ENCODE data around the gene UNKL. TPM values are rescaled to one million over a fixed set of nuclear protein-coding genes. Genes with fewer than 3 reads are reported as not detected.
A peak's percentile ranks its signal among the peaks of the same experiment; 100 is the strongest.

The UNKL gene
- total RNA-seq, 3 donors from 2014 or later (not counting 1 experiment from before 2014, with no cell fraction given) = 114 to 130 (median 127) TPM

DNA sequence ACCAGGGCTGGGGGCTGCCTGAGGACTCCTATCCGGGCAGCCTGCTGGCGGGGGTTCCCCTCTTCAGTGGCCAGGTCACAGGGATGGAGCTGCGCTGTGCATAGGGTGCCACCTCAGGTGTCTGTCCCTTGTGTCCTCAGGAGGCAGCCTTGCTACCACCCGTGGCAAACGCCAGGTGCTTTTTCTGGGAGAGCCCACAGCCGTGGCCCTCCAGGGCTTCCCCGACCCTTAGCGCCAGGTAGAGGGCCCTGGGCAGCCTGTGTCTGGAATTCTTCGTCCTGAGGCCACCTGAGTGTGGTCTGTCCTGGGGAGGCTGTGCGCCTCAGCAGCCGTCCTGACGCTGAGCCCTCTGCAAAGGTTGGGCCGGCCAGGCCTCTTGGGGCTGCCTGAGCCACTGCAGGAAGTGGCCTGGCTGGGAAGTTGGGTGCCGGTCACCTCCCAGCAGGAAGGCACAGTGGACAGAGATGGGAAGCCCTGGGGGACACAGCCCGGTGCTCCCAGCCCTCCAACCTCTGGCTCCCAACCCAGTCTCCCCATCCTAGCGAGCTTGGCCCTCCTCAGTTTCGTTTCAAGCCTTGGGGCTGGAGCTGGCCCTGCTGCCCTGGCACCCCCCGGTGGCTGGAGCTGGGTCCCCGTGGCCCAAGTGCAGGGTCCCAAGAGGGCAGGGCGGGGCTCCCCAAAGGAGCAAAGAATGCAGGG lies 88.7 kb downstream of the UNKL start:
- peak overlapping the region; percentile 45 for H3K27ac ChIP-seq (ENCODE audit: low read length)
- no peak for DNase-seq
- ATAC-seq = peak in 2 of 3 donors; percentile 7 to 17
- WGBS (ENCODE audit: insufficient coverage) = 87% methylated on average over 20 of the region's 20 CpGs
- Mint-ChIP-seq H3K9me3 (no peaks in the 10 kb centered on the region), H3K27ac (no peak overlapping the region), H3K4me1 (no peaks in the 10 kb centered on the region), H3K36me3 (no peaks in the 10 kb centered on the region), H3K27me3 (ENCODE audit: low read depth in 2 of 2) (no peaks in the 10 kb centered on the region), H3K4me3 (no peak overlapping the region)
- intact Hi-C loops (cut with micrococcal nuclease) = no loop called here
- H3K4me1 ChIP-seq (ENCODE audit: control insufficient read depth, insufficient read depth, low read length) = peaks cover 6% of the 10 kb centered on the region
- H3K27me3 ChIP-seq (ENCODE audit: control insufficient read depth, insufficient read depth, low read length) = no peaks in the 10 kb centered on the region
- TF ChIP-seq, protein P1, sequence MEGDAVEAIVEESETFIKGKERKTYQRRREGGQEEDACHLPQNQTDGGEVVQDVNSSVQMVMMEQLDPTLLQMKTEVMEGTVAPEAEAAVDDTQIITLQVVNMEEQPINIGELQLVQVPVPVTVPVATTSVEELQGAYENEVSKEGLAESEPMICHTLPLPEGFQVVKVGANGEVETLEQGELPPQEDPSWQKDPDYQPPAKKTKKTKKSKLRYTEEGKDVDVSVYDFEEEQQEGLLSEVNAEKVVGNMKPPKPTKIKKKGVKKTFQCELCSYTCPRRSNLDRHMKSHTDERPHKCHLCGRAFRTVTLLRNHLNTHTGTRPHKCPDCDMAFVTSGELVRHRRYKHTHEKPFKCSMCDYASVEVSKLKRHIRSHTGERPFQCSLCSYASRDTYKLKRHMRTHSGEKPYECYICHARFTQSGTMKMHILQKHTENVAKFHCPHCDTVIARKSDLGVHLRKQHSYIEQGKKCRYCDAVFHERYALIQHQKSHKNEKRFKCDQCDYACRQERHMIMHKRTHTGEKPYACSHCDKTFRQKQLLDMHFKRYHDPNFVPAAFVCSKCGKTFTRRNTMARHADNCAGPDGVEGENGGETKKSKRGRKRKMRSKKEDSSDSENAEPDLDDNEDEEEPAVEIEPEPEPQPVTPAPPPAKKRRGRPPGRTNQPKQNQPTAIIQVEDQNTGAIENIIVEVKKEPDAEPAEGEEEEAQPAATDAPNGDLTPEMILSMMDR (IDR thresholded peaks at IDR 0.05) = no peak
- no peak overlapping the region for H3K4me3 ChIP-seq (ENCODE audit: low read length)
- peaks cover 36% of the 10 kb centered on the region for H3K36me3 ChIP-seq (ENCODE audit: control insufficient read depth, insufficient read depth, low read length)
- H3K9me3 ChIP-seq (ENCODE audit: control insufficient read depth, insufficient read depth, low read length) = peaks cover 3% of the 10 kb centered on the region

DNA sequence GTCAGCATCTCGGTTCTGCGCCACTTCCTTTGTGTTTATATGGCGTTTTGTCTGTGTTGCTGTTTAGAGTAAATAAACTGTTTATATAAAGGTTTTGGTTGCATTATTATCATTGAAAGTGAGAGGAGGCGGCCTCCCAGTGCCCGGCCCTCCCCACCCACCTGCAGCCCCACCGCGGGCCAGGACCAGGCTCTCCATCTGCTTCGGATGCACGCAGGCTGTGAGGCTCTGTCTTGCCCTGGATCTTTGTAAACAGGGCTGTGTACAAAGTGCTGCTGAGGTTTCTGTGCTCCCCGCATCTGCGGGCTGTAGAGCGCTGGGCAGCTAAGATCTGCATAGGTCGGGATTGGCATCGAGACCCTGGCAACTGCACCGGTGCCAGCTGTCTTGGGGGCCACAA lies 89.2 kb downstream of the UNKL start:
- H3K36me3 ChIP-seq (ENCODE audit: control insufficient read depth, insufficient read depth, low read length) = peaks cover 41% of the 10 kb centered on the region
- Mint-ChIP-seq H3K4me3 (no peak overlapping the region), H3K4me1 (no peaks in the 10 kb centered on the region), H3K27me3 (ENCODE audit: low read depth in 2 of 2) (no peaks in the 10 kb centered on the region), H3K36me3 (no peaks in the 10 kb centered on the region), H3K27ac (no peak overlapping the region), H3K9me3 (no peaks in the 10 kb centered on the region)
- H3K4me1 ChIP-seq (ENCODE audit: control insufficient read depth, insufficient read depth, low read length) = peaks cover 2% of the 10 kb centered on the region
- intact Hi-C loops (cut with micrococcal nuclease) = no loop called here
- no peak overlapping the region for H3K27ac ChIP-seq (ENCODE audit: low read length)
- DNase-seq (no peak), ATAC-seq (no peak)
- no peak overlapping the region for H3K4me3 ChIP-seq (ENCODE audit: low read length)
- H3K9me3 ChIP-seq (ENCODE audit: control insufficient read depth, insufficient read depth, low read length) = no peaks in the 10 kb centered on the region
- 95% methylated on average over 15 of the region's 15 CpGs for WGBS (ENCODE audit: insufficient coverage)
- TF ChIP-seq, protein P1 (IDR thresholded peaks at IDR 0.05) = no peak
- no peaks in the 10 kb centered on the region for H3K27me3 ChIP-seq (ENCODE audit: control insufficient read depth, insufficient read depth, low read length)

DNA sequence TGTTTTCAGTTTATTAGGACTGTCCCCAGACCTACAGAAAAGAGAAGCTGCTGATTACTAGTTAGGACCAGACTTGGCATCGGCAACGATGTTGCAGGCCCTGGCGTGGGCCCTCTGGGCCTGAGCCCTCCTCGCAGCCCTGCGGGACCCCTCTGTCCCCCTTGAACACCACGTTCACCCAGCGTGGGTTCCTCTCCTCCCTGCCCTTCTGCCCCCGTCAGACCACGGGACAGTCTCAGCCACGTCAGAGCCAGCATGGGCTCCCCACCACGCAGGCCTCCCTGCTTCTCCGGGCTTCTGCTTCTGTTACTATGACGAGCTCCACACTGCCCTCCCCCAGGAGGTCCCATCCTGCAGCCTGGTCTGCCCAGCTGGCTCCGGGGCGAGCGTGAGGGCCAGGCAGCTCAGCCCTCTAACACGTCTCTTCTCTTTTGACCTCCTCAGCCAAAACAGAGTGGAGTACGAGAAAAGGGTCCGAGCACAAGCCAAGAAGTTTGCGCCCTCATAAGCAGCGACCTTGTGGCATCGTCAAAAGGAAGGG lies 90.1 kb downstream of the UNKL start:
- Histone ChIP-seq H3K4me1 (ENCODE audit: control insufficient read depth, insufficient read depth, low read length) (peaks cover 2% of the 10 kb centered on the region), H3K27ac (ENCODE audit: low read length) (no peak overlapping the region), H3K36me3 (ENCODE audit: control insufficient read depth, insufficient read depth, low read length) (peaks cover 50% of the 10 kb centered on the region), H3K27me3 (ENCODE audit: control insufficient read depth, insufficient read depth, low read length) (no peaks in the 10 kb centered on the region), H3K9me3 (ENCODE audit: control insufficient read depth, insufficient read depth, low read length) (no peaks in the 10 kb centered on the region), H3K4me3 (ENCODE audit: low read length) (no peak overlapping the region)
- Mint-ChIP-seq H3K36me3 (no peaks in the 10 kb centered on the region), H3K4me3 (peak overlapping the region; percentile 28), H3K4me1 (no peaks in the 10 kb centered on the region), H3K27me3 (ENCODE audit: low read depth in 2 of 2) (no peaks in the 10 kb centered on the region), H3K27ac (peak overlapping the region in 1 of 2 donors; percentile 27), H3K9me3 (no peaks in the 10 kb centered on the region)
- ATAC-seq (no peak), DNase-seq (no peak)
- intact Hi-C loops (cut with micrococcal nuclease) = no loop called here
- WGBS (ENCODE audit: insufficient coverage) = 92% methylated on average over 22 of the region's 22 CpGs
- TF ChIP-seq, protein P1 (IDR thresholded peaks at IDR 0.05) = no peak
